Activated CD8-positive, alpha-beta T cell treated with anti-CD3 and anti-CD28 coated beads for 36 hours (primary cell): ENCODE data around the gene NKX2-4. TPM values are rescaled to one million over a fixed set of nuclear protein-coding genes. Genes with fewer than 3 reads are reported as not detected.

Source experiments
- ATAC-seq: fragments of 200-7000 bp; cut with Tn5 transposase; one replicate; pipeline ENCODE4 v1.10.0; 2021; ENCODE audit warnings: mild to moderate bottlenecking, moderate library complexity
- CTCF ChIA-PET: fragments of 350-600 bp; sonication (Branson Sonifier 250); formaldehyde crosslinking; loops from one replicate; lab custom pipeline; 2021; ENCODE audit warnings: antibody characterized with exemption; lab: Charles Lee
- POLR2A ChIA-PET: fragments of 350-600 bp; sonication (Branson Sonifier 250); formaldehyde crosslinking; loops from one replicate; lab custom pipeline; 2021; ENCODE audit warnings: antibody characterized with exemption; lab: Charles Lee
- DNase-seq: peaks from one replicate; pipeline ENCODE4 v3.0.0-alpha.2; 2020
- H3K27ac Mint-ChIP-seq: one replicate; pipeline ENCODE4 v1.8.0; 2021; ENCODE audit warnings: mild to moderate bottlenecking, mixed read lengths
- H3K27me3 Mint-ChIP-seq: one replicate; pipeline ENCODE4 v1.8.0; 2021; ENCODE audit warnings: mixed read lengths
- H3K36me3 Mint-ChIP-seq: one replicate; pipeline ENCODE4 v1.8.0; 2021; ENCODE audit warnings: low read depth, mixed read lengths
- H3K4me1 Mint-ChIP-seq: one replicate; pipeline ENCODE4 v1.8.0; 2021; ENCODE audit warnings: low read depth, mixed read lengths
- H3K4me3 Mint-ChIP-seq: one replicate; pipeline ENCODE4 v1.8.0; 2021; ENCODE audit warnings: mild to moderate bottlenecking, moderate library complexity, mixed read lengths
- H3K9me3 Mint-ChIP-seq: one replicate; pipeline ENCODE4 v1.8.0; 2021; ENCODE audit warnings: mixed read lengths
- CTCF ChIP-seq: fragments of 200-600 bp; IDR thresholded peaks from one replicate; pipeline ENCODE4 v1.8.0; 2022; ENCODE audit warnings: antibody characterized with exemption, mild to moderate bottlenecking
- intact Hi-C: fragments of 100-400 bp; cut with micrococcal nuclease; formaldehyde crosslinking; loops from one replicate; pipeline ENCODE4 v1.10.0; 2022
- total RNA-seq, 2 experiments: library from RNA; stranded (reverse); gene quantifications; one replicate each; pipeline ENCODE4 v1.2.3, GENCODE V29; 2021

The NKX2-4 gene
- total RNA-seq, 2 experiments from 2014 or later, result not detected

- ATAC-seq, result peak; percentile 25
- intact Hi-C loops, result no loop called here
- Mint-ChIP-seq H3K4me1 (peaks cover 16% of the 10 kb centered on the region), H3K9me3 (peaks cover 4% of the 10 kb centered on the region), H3K27ac (no peak overlapping the region), H3K27me3 (peaks cover 39% of the 10 kb centered on the region), H3K36me3 (peaks cover 27% of the 10 kb centered on the region), H3K4me3 (no peak overlapping the region)
- DNase-seq, result no peak
- POLR2A ChIA-PET, result interaction anchor here (0.5 kb wide), 1 partner anchor 164 kb away, joined by 3 read pairs; no protein-coding TSS in a partner anchor
- no peak for TF ChIP-seq CTCF
- CTCF ChIA-PET, result interaction anchor here (0.6 to 3.2 kb wide), 3 partner anchors 114 to 224 kb away, joined by 3 to 20 read pairs (median 8); no protein-coding TSS in a partner anchor
Observed at GRCh38 chr20:21391185-21391971, 5.9 kb downstream of the NKX2-4 start.

GRCh38 chr20:21390768-21391167 lies 6.6 kb downstream of the NKX2-4 start:
- H3K4me3 Mint-ChIP-seq, result no peak overlapping the region
- peaks cover 16% of the 10 kb centered on the region for H3K4me1 Mint-ChIP-seq
- DNase-seq (no peak), ATAC-seq (no peak)
- TF ChIP-seq CTCF, result no peak
- H3K9me3 Mint-ChIP-seq, result peaks cover 4% of the 10 kb centered on the region
- H3K27me3 Mint-ChIP-seq, result peaks cover 37% of the 10 kb centered on the region
- intact Hi-C loops, result no loop called here
- CTCF ChIA-PET, result interaction anchor here (0.6 to 3.2 kb wide), 3 partner anchors 114 to 225 kb away, joined by 3 to 20 read pairs (median 8); no protein-coding TSS in a partner anchor
- no peak overlapping the region for H3K27ac Mint-ChIP-seq
- peaks cover 27% of the 10 kb centered on the region for H3K36me3 Mint-ChIP-seq
- POLR2A ChIA-PET, result interaction anchor here (1.1 kb wide), 1 partner anchor 123 kb away, joined by 3 read pairs; the partner anchor contains the start of gene NKX2-2

GRCh38 chr20:21389368-21389767 lies 8.0 kb downstream of the NKX2-4 start:
- Mint-ChIP-seq H3K27me3 (peaks cover 28% of the 10 kb centered on the region), H3K9me3 (no peaks in the 10 kb centered on the region), H3K4me1 (peaks cover 10% of the 10 kb centered on the region), H3K36me3 (peaks cover 27% of the 10 kb centered on the region), H3K27ac (no peak overlapping the region), H3K4me3 (no peak overlapping the region)
- POLR2A ChIA-PET, result interaction anchor here (0.6 kb wide), 1 partner anchor 153 kb away, joined by 3 read pairs; no protein-coding TSS in a partner anchor
- CTCF ChIA-PET, result interaction anchor here (1.2 to 3.2 kb wide), 3 partner anchors 8 to 154 kb away, joined by 3 to 20 read pairs (median 8); no protein-coding TSS in a partner anchor
- no peak for TF ChIP-seq CTCF
- ATAC-seq (no peak), DNase-seq (no peak)
- intact Hi-C loops, result no loop called here

- CTCF ChIA-PET, result interaction anchor here (3.2 kb wide), 1 partner anchor 153 kb away, joined by 20 read pairs; no protein-coding TSS in a partner anchor
- Mint-ChIP-seq H3K4me3 (no peak overlapping the region), H3K9me3 (no peaks in the 10 kb centered on the region), H3K36me3 (peaks cover 32% of the 10 kb centered on the region), H3K27me3 (peaks cover 23% of the 10 kb centered on the region), H3K27ac (no peak overlapping the region), H3K4me1 (peaks cover 10% of the 10 kb centered on the region)
- POLR2A ChIA-PET, result interaction anchor here (0.6 kb wide), 2 partner anchors 77 to 152 kb away, joined by 3 read pairs; no protein-coding TSS in a partner anchor
- DNase-seq, result no peak
- no peak for ATAC-seq
- TF ChIP-seq CTCF, result no peak
- intact Hi-C loops, result no loop called here
Observed at GRCh38 chr20:21388566-21388965, 8.8 kb downstream of the NKX2-4 start.

GRCh38 chr20:21387528-21387927 lies 9.8 kb downstream of the NKX2-4 start:
- ChIA-PET POLR2A (no interaction called here), CTCF (no interaction called here)
- H3K27me3 Mint-ChIP-seq, result peaks cover 13% of the 10 kb centered on the region
- TF ChIP-seq CTCF, result no peak
- H3K9me3 Mint-ChIP-seq, result no peaks in the 10 kb centered on the region
- DNase-seq (no peak), ATAC-seq (no peak)
- peaks cover 34% of the 10 kb centered on the region for H3K36me3 Mint-ChIP-seq
- H3K4me1 Mint-ChIP-seq, result peaks cover 6% of the 10 kb centered on the region
- H3K4me3 Mint-ChIP-seq, result no peak overlapping the region
- intact Hi-C loops, result no loop called here
- no peak overlapping the region for H3K27ac Mint-ChIP-seq
